MCF 10A (cell line): ENCODE results near the gene CRYBB1. TPM values are rescaled to one million over a fixed set of nuclear protein-coding genes. Genes with fewer than 3 reads are reported as not detected.

Source experiments
- BruUV-seq: library from RNA; stranded (reverse); fragments of 400-500 nt; replicated peaks from 2 replicates; lab custom pipeline; 2021; lab: Mats Ljungman, UMichigan
- CTCF ChIA-PET: fragments of 300-600 bp; sonication (Branson Sonifier 250); formaldehyde crosslinking; extraction: SDS; loops from one replicate; lab custom pipeline; 2021; ENCODE audit warnings: antibody characterized with exemption, inconsistent platforms; lab: Yijun Ruan, JAX
- POLR2A ChIA-PET: fragments of 300-600, 350-650 bp; sonication (Branson Sonifier 250); formaldehyde crosslinking; extraction: SDS; loops from one replicate; lab custom pipeline; 2020; ENCODE audit warnings: antibody characterized with exemption, inconsistent platforms; lab: Yijun Ruan, JAX
- DNase-seq: peaks from one replicate; pipeline ENCODE4 v3.0.0-alpha.2; 2018; ENCODE audit not compliant: unreplicated experiment
- H3K27ac Mint-ChIP-seq: one replicate; pipeline ENCODE4 v1.8.0; 2022; ENCODE audit warnings: mild to moderate bottlenecking, low read depth, mixed read lengths; ENCODE audit not compliant: unreplicated experiment
- H3K27me3 Mint-ChIP-seq: one replicate; pipeline ENCODE4 v1.8.0; 2022; ENCODE audit warnings: mixed read lengths; ENCODE audit not compliant: insufficient read depth, unreplicated experiment
- H3K36me3 Mint-ChIP-seq: one replicate; pipeline ENCODE4 v1.8.0; 2022; ENCODE audit warnings: mild to moderate bottlenecking, moderate library complexity, mixed read lengths; ENCODE audit not compliant: insufficient read depth, unreplicated experiment
- H3K4me1 Mint-ChIP-seq: one replicate; pipeline ENCODE4 v1.8.0; 2022; ENCODE audit warnings: mixed read lengths; ENCODE audit not compliant: insufficient read depth, unreplicated experiment
- H3K4me3 Mint-ChIP-seq: one replicate; pipeline ENCODE4 v1.8.0; 2022; ENCODE audit warnings: mild to moderate bottlenecking, moderate library complexity, mixed read lengths; ENCODE audit not compliant: unreplicated experiment
- H3K9me3 Mint-ChIP-seq: one replicate; pipeline ENCODE4 v1.8.0; 2022; ENCODE audit warnings: mixed read lengths; ENCODE audit not compliant: unreplicated experiment
- CTCF ChIP-seq: fragments of 200-600 bp; IDR thresholded peaks from one replicate; pipeline ENCODE4 v1.8.0; 2022; ENCODE audit warnings: antibody characterized with exemption, mild to moderate bottlenecking; ENCODE audit not compliant: unreplicated experiment
- intact Hi-C: fragments of 100-400 bp; cut with micrococcal nuclease; formaldehyde crosslinking; loops from 2 replicates; pipeline ENCODE4 v1.14.1; 2022
- total RNA-seq: library from RNA; stranded (reverse); gene quantifications from 2 replicates; pipeline ENCODE4 v1.2.3, GENCODE V29; 2022

The CRYBB1 gene
- total RNA-seq, 1 experiment from 2014 or later = not detected

GRCh38 chr22:26658671-26659478, 41.0 kb upstream of the CRYBB1 start:
- BruUV-seq = no TSS peak
- Mint-ChIP-seq H3K27ac (peak overlapping the region; percentile 3), H3K36me3 (no peaks in the 10 kb centered on the region), H3K9me3 (no peaks in the 10 kb centered on the region), H3K4me1 (peaks cover 11% of the 10 kb centered on the region), H3K4me3 (peak overlapping the region; percentile 42), H3K27me3 (peaks cover 24% of the 10 kb centered on the region)
- intact Hi-C loops = no loop called here
- CTCF ChIA-PET = interaction anchor here (0.6 kb wide), 1 partner anchor 660 kb away, joined by 4 read pairs; no protein-coding TSS in a partner anchor
- no peak for TF ChIP-seq CTCF
- peak; percentile 95 for DNase-seq
- POLR2A ChIA-PET = interaction anchor here (1.0 kb wide), 1 partner anchor 13 kb away, joined by 3 read pairs; no protein-coding TSS in a partner anchor

GRCh38 chr22:26658161-26658560, 40.3 kb upstream of the CRYBB1 start:
- peak overlapping the region; percentile 42 for H3K4me3 Mint-ChIP-seq
- no peaks in the 10 kb centered on the region for H3K9me3 Mint-ChIP-seq
- no TSS peak for BruUV-seq
- DNase-seq = no peak
- intact Hi-C loops = no loop called here
- no peaks in the 10 kb centered on the region for H3K36me3 Mint-ChIP-seq
- peaks cover 11% of the 10 kb centered on the region for H3K4me1 Mint-ChIP-seq
- H3K27ac Mint-ChIP-seq = peak overlapping the region; percentile 3
- H3K27me3 Mint-ChIP-seq = peaks cover 31% of the 10 kb centered on the region
- TF ChIP-seq CTCF = no peak
- ChIA-PET POLR2A (no interaction called here), CTCF (no interaction called here)

- POLR2A ChIA-PET = no interaction called here
- DNase-seq = no peak
- CTCF ChIA-PET = interaction anchor here (1.1 kb wide), 1 partner anchor 293 kb away, joined by 4 read pairs; no protein-coding TSS in a partner anchor
- no peak for TF ChIP-seq CTCF
- BruUV-seq = no TSS peak
- H3K27ac Mint-ChIP-seq = peak within 1 kb of the TSS; percentile 3
- intact Hi-C loops = no loop called here
- H3K27me3 Mint-ChIP-seq = peaks cover 41% of the 10 kb centered on the region
- H3K4me3 Mint-ChIP-seq = peak within 1 kb of the TSS; percentile 46
- no peaks in the 10 kb centered on the region for H3K9me3 Mint-ChIP-seq
- H3K36me3 Mint-ChIP-seq = no peaks in the 10 kb centered on the region
- peaks cover 11% of the 10 kb centered on the region for H3K4me1 Mint-ChIP-seq
These were observed 39.3 kb upstream of the CRYBB1 start, which contains the start of gene MIAT for GRCh38 chr22:26656891-26657851. MIAT (plus strand) TSS chr22:26657588.
